Measurements from ENCODE around the gene PGAP2. TPM values are rescaled to one million over a fixed set of nuclear protein-coding genes. Genes with fewer than 3 reads are reported as not detected.

The PGAP2 gene
- total and polyA plus RNA-seq, 4 donors: 10.0 to 14.8 (median 12.0) TPM

GRCh38 chr11:3809624-3809928 lies 1.2 kb downstream of the PGAP2 start:
- Histone ChIP-seq H3K9ac (ENCODE audit: low read depth in 1 of 2, low read length in 2 of 2) (no peak overlapping the region), H3K27me3 (ENCODE audit: control insufficient read depth in 4 of 4, insufficient read depth in 4 of 4, low read length in 3 of 4) (no peaks in the 10 kb centered on the region), H3K36me3 (ENCODE audit: control insufficient read depth in 4 of 4, insufficient read depth in 3 of 4, low read depth in 1 of 4, low read length in 3 of 4) (no peaks in the 10 kb centered on the region), H3K9me3 (ENCODE audit: control insufficient read depth in 4 of 4, low read length in 3 of 4) (no peaks in the 10 kb centered on the region), H3K4me1 (ENCODE audit: control insufficient read depth in 4 of 4, insufficient read depth in 4 of 4, low read length in 3 of 4) (peaks cover 3 to 17% (median 10%) of the 10 kb centered on the region in 4 donors), H3K27ac (ENCODE audit: low read depth in 1 of 2, low read length in 2 of 2) (no peak overlapping the region), H3K4me3 (ENCODE audit: low read depth in 1 of 3, low read length in 3 of 3) (no peak overlapping the region)
- TF ChIP-seq RAD21 (IDR thresholded peaks at IDR 0.05) (no peak), HNF4G (IDR thresholded peaks at IDR 0.05) (peak; percentile 2)
- DNase-seq (ENCODE audit: low spot score): no peak
- WGBS: 98% methylated on average over 1 of the region's 1 CpG

DNA sequence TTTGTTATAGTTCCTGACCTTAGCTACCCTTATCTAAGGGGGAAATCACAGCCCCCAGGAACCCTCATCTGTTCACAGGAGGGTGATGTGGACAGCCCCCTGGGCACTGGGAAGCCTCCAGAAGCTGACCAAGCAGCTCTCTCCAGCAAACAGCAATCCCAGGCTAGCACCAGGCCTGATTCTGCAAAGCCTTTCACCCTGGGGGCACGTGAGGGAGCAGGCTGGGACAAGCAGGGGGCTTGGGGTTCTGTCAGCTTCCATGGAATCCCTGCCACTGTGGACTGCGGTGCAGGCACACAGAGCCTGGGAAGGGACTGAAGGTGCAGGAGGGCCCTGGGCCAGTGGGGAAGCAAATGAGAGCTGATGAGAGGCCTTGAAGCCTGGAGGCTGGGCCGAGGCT lies 2.1 kb downstream of the PGAP2 start:
- 96% methylated on average over 3 of the region's 3 CpGs for WGBS
- H3K27ac ChIP-seq (ENCODE audit: low read depth in 1 of 2, low read length in 2 of 2): no peak overlapping the region
- H3K36me3 ChIP-seq (ENCODE audit: control insufficient read depth in 4 of 4, insufficient read depth in 3 of 4, low read depth in 1 of 4, low read length in 3 of 4): no peaks in the 10 kb centered on the region
- no peaks in the 10 kb centered on the region for H3K27me3 ChIP-seq (ENCODE audit: control insufficient read depth in 4 of 4, insufficient read depth in 4 of 4, low read length in 3 of 4)
- peaks cover 3 to 17% (median 10%) of the 10 kb centered on the region in 4 donors for H3K4me1 ChIP-seq (ENCODE audit: control insufficient read depth in 4 of 4, insufficient read depth in 4 of 4, low read length in 3 of 4)
- H3K4me3 ChIP-seq (ENCODE audit: low read depth in 1 of 3, low read length in 3 of 3): no peak overlapping the region
- no peak for TF ChIP-seq YY1 (IDR thresholded peaks at IDR 0.05)
- TF ChIP-seq TAF1 (conservative IDR thresholded peaks at IDR 0.05): no peak
- TF ChIP-seq RAD21 (IDR thresholded peaks at IDR 0.05): no peak
- TF ChIP-seq EGR1 (IDR thresholded peaks at IDR 0.05; ENCODE audit: low read depth in 2 of 2): no peak
- TF ChIP-seq CTCF (IDR thresholded peaks at IDR 0.05; ENCODE audit: low read depth, low read length, missing input control): no peak
- no peak for TF ChIP-seq GABPA (IDR thresholded peaks at IDR 0.05 in 1 of 2, conservative IDR thresholded peaks at IDR 0.05 in 1 of 2)
- TF ChIP-seq, protein P1, sequence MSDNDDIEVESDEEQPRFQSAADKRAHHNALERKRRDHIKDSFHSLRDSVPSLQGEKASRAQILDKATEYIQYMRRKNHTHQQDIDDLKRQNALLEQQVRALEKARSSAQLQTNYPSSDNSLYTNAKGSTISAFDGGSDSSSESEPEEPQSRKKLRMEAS (IDR thresholded peaks at IDR 0.05): no peak
- TF ChIP-seq, protein P2, sequence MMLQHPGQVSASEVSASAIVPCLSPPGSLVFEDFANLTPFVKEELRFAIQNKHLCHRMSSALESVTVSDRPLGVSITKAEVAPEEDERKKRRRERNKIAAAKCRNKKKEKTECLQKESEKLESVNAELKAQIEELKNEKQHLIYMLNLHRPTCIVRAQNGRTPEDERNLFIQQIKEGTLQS (IDR thresholded peaks at IDR 0.05): no peak
- no peaks in the 10 kb centered on the region for H3K9me3 ChIP-seq (ENCODE audit: control insufficient read depth in 4 of 4, low read length in 3 of 4)
- H3K9ac ChIP-seq (ENCODE audit: low read depth in 1 of 2, low read length in 2 of 2): no peak overlapping the region
- DNase-seq (ENCODE audit: low spot score): no peak

GRCh38 chr11:3810951-3811350 lies 2.6 kb downstream of the PGAP2 start:
- no peaks in the 10 kb centered on the region for H3K36me3 ChIP-seq (ENCODE audit: control insufficient read depth in 4 of 4, insufficient read depth in 3 of 4, low read depth in 1 of 4, low read length in 3 of 4)
- no peak overlapping the region for H3K27ac ChIP-seq (ENCODE audit: low read depth in 1 of 2, low read length in 2 of 2)
- no peak for DNase-seq (ENCODE audit: low spot score)
- WGBS: 95% methylated on average over 4 of the region's 4 CpGs
- no peak for TF ChIP-seq TAF1 (conservative IDR thresholded peaks at IDR 0.05)
- TF ChIP-seq RXRA (IDR thresholded peaks at IDR 0.05): no peak
- TF ChIP-seq, protein P1 (IDR thresholded peaks at IDR 0.05): no peak
- no peak for TF ChIP-seq REST (IDR thresholded peaks at IDR 0.05)
- no peak for TF ChIP-seq YY1 (IDR thresholded peaks at IDR 0.05)
- TF ChIP-seq HNF4A (conservative IDR thresholded peaks at IDR 0.05): no peak
- TF ChIP-seq ZBTB33 (IDR thresholded peaks at IDR 0.05): no peak
- TF ChIP-seq FOXA1 (IDR thresholded peaks at IDR 0.05): no peak
- TF ChIP-seq JUND (IDR thresholded peaks at IDR 0.05): no peak
- TF ChIP-seq CTCF (IDR thresholded peaks at IDR 0.05; ENCODE audit: low read depth, low read length, missing input control): no peak
- no peaks in the 10 kb centered on the region for H3K27me3 ChIP-seq (ENCODE audit: control insufficient read depth in 4 of 4, insufficient read depth in 4 of 4, low read length in 3 of 4)
- H3K4me3 ChIP-seq (ENCODE audit: low read depth in 1 of 3, low read length in 3 of 3): no peak overlapping the region
- no peak overlapping the region for H3K9ac ChIP-seq (ENCODE audit: low read depth in 1 of 2, low read length in 2 of 2)
- H3K4me1 ChIP-seq (ENCODE audit: control insufficient read depth in 4 of 4, insufficient read depth in 4 of 4, low read length in 3 of 4): peaks cover 3 to 17% (median 10%) of the 10 kb centered on the region in 4 donors
- no peaks in the 10 kb centered on the region for H3K9me3 ChIP-seq (ENCODE audit: control insufficient read depth in 4 of 4, low read length in 3 of 4)

All from liver (tissue), 9 donors.